ENCODE results near the gene KLK7.

The KLK7 gene

DNA sequence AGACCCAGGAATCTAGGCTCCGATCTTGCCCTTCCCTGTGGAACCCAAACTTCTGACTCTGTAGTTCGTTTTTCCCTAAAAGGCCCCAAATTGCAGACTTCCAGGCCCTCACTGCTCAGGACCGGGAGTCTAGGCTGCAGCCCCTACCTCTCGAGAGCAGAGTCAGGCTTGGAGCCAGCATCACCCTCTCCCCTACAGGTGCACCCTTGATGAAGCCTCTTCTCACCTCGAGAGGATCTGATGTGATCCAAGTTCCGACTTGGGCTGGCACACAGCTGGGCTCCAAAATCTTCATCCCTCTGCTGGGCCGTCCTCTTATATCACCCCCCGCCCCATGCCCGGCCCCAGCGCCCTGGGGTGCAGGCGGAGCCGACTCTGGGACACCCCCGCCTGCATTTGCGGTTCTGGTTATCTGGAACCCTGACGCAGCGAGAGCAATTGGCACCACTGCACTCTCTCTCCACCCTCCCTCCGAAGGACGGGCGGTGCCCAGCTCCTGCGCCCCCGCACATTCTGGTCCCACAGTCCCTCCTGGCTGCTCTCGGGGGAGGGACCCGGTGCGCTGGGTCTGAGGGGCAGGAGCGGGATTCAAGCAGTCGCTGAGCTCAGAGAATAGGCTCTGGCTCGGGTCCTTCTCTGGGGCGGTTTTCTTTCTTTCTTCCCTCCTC is at the start of gene KLK7:
KLK7 (minus strand) TSS at position 293 of the 668 bp plus-strand sequence. CDS start 1,518 bp downstream, outside the sequence.
- TF ChIP-seq, protein P1, sequence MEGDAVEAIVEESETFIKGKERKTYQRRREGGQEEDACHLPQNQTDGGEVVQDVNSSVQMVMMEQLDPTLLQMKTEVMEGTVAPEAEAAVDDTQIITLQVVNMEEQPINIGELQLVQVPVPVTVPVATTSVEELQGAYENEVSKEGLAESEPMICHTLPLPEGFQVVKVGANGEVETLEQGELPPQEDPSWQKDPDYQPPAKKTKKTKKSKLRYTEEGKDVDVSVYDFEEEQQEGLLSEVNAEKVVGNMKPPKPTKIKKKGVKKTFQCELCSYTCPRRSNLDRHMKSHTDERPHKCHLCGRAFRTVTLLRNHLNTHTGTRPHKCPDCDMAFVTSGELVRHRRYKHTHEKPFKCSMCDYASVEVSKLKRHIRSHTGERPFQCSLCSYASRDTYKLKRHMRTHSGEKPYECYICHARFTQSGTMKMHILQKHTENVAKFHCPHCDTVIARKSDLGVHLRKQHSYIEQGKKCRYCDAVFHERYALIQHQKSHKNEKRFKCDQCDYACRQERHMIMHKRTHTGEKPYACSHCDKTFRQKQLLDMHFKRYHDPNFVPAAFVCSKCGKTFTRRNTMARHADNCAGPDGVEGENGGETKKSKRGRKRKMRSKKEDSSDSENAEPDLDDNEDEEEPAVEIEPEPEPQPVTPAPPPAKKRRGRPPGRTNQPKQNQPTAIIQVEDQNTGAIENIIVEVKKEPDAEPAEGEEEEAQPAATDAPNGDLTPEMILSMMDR (IDR thresholded peaks at IDR 0.05; ENCODE audit: borderline replicate concordance, control extremely low read depth, extremely low read depth, insufficient read depth, missing control alignments), result no peak
- in situ Hi-C loops (cut with MboI; ENCODE audit: low sequenced_read_pairs, unreplicated experiment), result no loop called here

DNA sequence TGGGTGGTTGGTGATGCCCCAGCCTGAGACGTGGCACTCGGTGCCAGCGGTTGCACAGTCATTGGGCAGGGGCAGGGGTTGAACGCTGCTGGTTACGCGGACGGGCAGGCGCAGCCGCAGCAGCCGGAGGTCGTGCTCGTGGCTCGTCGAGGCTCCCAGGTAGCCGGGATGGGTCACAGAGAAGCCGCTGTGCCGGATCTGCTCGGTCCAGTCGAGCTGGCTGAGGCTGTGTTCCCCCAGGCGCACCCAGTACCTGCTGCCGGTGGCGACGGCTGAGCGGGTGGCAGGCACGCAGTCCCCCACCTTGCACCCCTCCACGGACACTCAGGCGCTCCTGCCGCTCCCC is 48.1 kb upstream of the KLK7 start:
- TF ChIP-seq, protein P1 (IDR thresholded peaks at IDR 0.05; ENCODE audit: borderline replicate concordance, control extremely low read depth, extremely low read depth, insufficient read depth, missing control alignments), result no peak
- DNase-seq (ENCODE audit: low spot score), result no peak
- in situ Hi-C loops (cut with MboI; ENCODE audit: low sequenced_read_pairs, unreplicated experiment), result no loop called here

More for the DNA sequence above, at the start of gene KLK7:
- no peak for DNase-seq (ENCODE audit: low spot score)

DNA sequence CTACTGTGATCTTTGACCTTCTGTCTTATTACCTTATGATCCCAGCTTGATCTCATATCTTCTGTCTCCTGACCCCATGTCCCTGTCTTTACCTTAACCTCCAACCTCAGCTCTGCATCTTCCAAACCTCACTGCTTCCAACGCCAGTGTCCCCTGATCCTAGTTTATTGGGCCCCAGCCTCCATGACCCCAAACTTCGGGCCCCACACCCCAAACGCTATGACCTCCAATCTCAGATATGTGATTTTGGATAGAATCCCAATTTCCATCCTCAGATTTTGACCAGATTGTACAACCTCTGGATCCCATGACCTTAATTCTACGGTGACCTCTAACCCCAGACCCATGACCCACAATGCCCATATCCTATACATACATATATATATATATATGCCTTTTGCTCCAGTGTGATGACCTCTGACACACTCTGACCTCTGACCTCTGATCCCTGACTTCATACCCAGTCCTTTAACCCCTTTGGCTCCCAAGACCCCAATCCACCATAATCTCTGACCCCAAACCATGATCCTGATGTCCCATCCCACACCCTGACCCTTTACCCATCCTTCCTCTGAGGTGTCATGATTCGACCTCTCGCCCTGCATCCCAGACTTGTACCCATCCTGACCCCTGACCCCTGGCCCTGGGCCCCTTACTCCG is 47.6 kb upstream of the KLK7 start:
- no peak for DNase-seq (ENCODE audit: low spot score)
- TF ChIP-seq, protein P1 (IDR thresholded peaks at IDR 0.05; ENCODE audit: borderline replicate concordance, control extremely low read depth, extremely low read depth, insufficient read depth, missing control alignments), result no peak
- in situ Hi-C loops (cut with MboI; ENCODE audit: low sequenced_read_pairs, unreplicated experiment), result no loop called here

DNA sequence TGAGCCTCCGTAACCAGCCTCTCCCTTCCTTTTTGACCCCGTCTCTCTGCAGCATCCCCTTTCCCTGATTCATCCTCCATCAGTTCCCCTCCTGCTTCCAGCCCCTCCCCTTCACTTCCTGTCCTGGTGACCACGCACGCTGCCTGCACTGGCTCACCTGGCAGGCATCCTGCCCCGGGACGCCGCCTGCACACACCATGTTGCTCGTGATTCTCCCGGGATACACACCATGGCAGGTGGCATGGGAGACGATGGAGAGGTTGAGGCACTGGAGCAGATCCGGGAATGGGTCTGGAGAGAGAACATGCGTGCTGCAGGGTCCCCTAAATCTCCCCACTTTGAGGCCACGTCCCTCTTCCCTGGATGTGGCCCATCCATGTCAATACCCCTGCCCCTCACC is 46.9 kb upstream of the KLK7 start:
- TF ChIP-seq, protein P1 (IDR thresholded peaks at IDR 0.05; ENCODE audit: borderline replicate concordance, control extremely low read depth, extremely low read depth, insufficient read depth, missing control alignments), result no peak
- DNase-seq (ENCODE audit: low spot score), result no peak
- in situ Hi-C loops (cut with MboI; ENCODE audit: low sequenced_read_pairs, unreplicated experiment), result no loop called here

DNA sequence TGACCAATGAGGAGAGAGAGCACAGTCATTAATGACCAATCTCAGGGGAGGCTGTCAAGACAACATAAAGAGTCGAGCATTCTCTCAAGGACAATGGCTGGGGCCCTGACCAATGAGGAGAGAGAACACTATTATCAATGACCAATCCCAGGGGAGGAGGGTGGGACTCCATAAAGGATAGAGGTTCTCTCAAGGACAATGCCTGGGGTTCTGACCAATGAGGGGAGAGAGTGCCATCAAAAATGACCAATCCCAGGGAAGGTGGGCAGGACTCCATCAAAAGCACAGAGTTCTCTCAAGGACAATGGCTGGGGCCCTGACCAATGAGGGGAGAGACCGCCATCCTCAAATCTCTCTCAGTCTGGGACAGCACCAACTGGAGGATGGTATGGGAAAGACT is 46.0 kb upstream of the KLK7 start:
- in situ Hi-C loops (cut with MboI; ENCODE audit: low sequenced_read_pairs, unreplicated experiment), result no loop called here
- TF ChIP-seq, protein P1 (IDR thresholded peaks at IDR 0.05; ENCODE audit: borderline replicate concordance, control extremely low read depth, extremely low read depth, insufficient read depth, missing control alignments), result no peak
- no peak for DNase-seq (ENCODE audit: low spot score)

DNA sequence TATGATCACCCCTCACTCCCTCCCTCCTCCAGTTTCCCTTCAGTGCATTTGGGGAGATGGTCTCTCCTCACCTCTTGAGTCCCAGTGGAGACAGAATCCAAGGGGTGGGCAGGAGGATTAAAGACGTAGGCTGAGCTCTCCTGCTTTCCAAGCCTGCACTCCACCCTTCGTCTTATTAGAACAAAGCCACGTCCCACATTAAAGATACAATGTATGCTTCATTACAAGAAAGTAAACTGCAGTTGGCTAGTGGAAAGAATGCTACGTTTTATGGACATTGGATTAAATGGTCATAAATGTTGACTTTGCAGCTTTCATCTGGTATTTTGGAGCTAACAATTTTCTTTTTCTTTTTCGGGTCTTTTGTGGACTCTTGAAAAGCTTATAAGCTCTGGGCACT is 44.2 kb upstream of the KLK7 start:
- TF ChIP-seq, protein P1 (IDR thresholded peaks at IDR 0.05; ENCODE audit: borderline replicate concordance, control extremely low read depth, extremely low read depth, insufficient read depth, missing control alignments), result no peak
- in situ Hi-C loops (cut with MboI; ENCODE audit: low sequenced_read_pairs, unreplicated experiment), result no loop called here
- DNase-seq (ENCODE audit: low spot score), result no peak

Data from GM13976 (cell line).